HEK293T (cell line): ENCODE data around the gene YWHAH.

Experiments
- CTCF ChIA-PET: fragments of 350-600 bp; formaldehyde crosslinking; extraction: SDS; loops from one replicate; lab custom pipeline; 2021; ENCODE audit warnings: antibody characterized with exemption, inconsistent platforms; lab: Yijun Ruan, JAX
- POLR2A ChIA-PET: fragments of 350-600 bp; formaldehyde crosslinking; extraction: SDS; loops from one replicate; lab custom pipeline; 2020; ENCODE audit warnings: antibody characterized with exemption, inconsistent platforms; lab: Yijun Ruan, JAX
- DNase-seq: peaks from one replicate; pipeline ENCODE4 v3.0.0; 2012; ENCODE audit warnings: mixed read lengths; ENCODE audit errors: extremely low spot score
- ARNT ChIP-seq: fragments of 450-650 bp; IDR thresholded peaks from 2 replicates; pipeline ENCODE4 v1.6.1; 2017; ENCODE audit warnings: mild to moderate bottlenecking
- BHLHE40 ChIP-seq: fragments of 450-650 bp; IDR thresholded peaks from 2 replicates; pipeline ENCODE4 v1.6.1; 2016; ENCODE audit warnings: mild to moderate bottlenecking, moderate library complexity, borderline replicate concordance
- CTBP1 ChIP-seq: fragments of 450-650 bp; IDR thresholded peaks from 2 replicates; pipeline ENCODE4 v1.6.1; 2016; ENCODE audit warnings: borderline replicate concordance
- ELF4 ChIP-seq: fragments of 450-650 bp; IDR thresholded peaks from 2 replicates; pipeline ENCODE4 v1.6.1; 2017; ENCODE audit warnings: antibody characterized with exemption
- FOXA1 ChIP-seq: fragments of 450-650 bp; IDR thresholded peaks from 2 replicates; pipeline ENCODE4 v1.6.1; 2016; ENCODE audit warnings: mild to moderate bottlenecking
- FOXK2 ChIP-seq: fragments of 450-650 bp; IDR thresholded peaks from 2 replicates; pipeline ENCODE4 v1.6.1; 2016; ENCODE audit warnings: mild to moderate bottlenecking
- FOXM1 ChIP-seq: fragments of 450-650 bp; IDR thresholded peaks from 2 replicates; pipeline ENCODE4 v1.6.1; 2017; ENCODE audit warnings: mild to moderate bottlenecking, borderline replicate concordance
- HDGF ChIP-seq: fragments of 450-650 bp; IDR thresholded peaks from 2 replicates; pipeline ENCODE4 v1.6.1; 2017; ENCODE audit warnings: antibody characterized with exemption, borderline replicate concordance
- L3MBTL2 ChIP-seq: fragments of 450-650 bp; conservative IDR thresholded peaks from 2 replicates; pipeline ENCODE4 v1.6.1; 2016; ENCODE audit warnings: mild to moderate bottlenecking
- LEF1 ChIP-seq: fragments of 450-650 bp; IDR thresholded peaks from 2 replicates; pipeline ENCODE4 v1.6.1; 2017; ENCODE audit warnings: mild to moderate bottlenecking, borderline replicate concordance
- NFRKB ChIP-seq: fragments of 450-650 bp; IDR thresholded peaks from 2 replicates; pipeline ENCODE4 v1.6.1; 2016; ENCODE audit warnings: mild to moderate bottlenecking, moderate library complexity
- PKNOX1 ChIP-seq: fragments of 450-650 bp; IDR thresholded peaks from 2 replicates; pipeline ENCODE4 v1.6.1; 2016
- SP1 ChIP-seq: fragments of 450-650 bp; IDR thresholded peaks from 2 replicates; pipeline ENCODE4 v1.6.1; 2017
- SUZ12 ChIP-seq: fragments of 450-650 bp; IDR thresholded peaks from 2 replicates; pipeline ENCODE4 v1.6.1; 2016; ENCODE audit warnings: mild to moderate bottlenecking
- TARDBP ChIP-seq: fragments of 450-650 bp; IDR thresholded peaks from 2 replicates; pipeline ENCODE4 v1.6.1; 2016
- ZNF384 ChIP-seq: fragments of 450-650 bp; IDR thresholded peaks from 2 replicates; pipeline ENCODE4 v1.6.1; 2016

The YWHAH gene

GRCh38 chr22:31947296-31947695, 3.0 kb downstream of the YWHAH start:
- TF ChIP-seq FOXM1 (no peak), PKNOX1 (peak; percentile 89)
- DNase-seq, result no peak
- CTCF ChIA-PET, result interaction anchor here (0.6 kb wide), 1 partner anchor 271 kb away, joined by 3 read pairs; no protein-coding TSS in a partner anchor
- POLR2A ChIA-PET, result interaction anchor here (6.5 kb wide), 1 partner anchor 194 kb away, joined by 33 read pairs; the partner anchor contains the start of gene DEPDC5

GRCh38 chr22:31948002-31948401, 3.7 kb downstream of the YWHAH start:
- no peak for DNase-seq
- ChIA-PET CTCF (interaction anchor here (0.9 kb wide), 1 partner anchor 22 kb away, joined by 3 read pairs; no protein-coding TSS in a partner anchor), POLR2A (interaction anchor here (6.5 kb wide), 1 partner anchor 195 kb away, joined by 33 read pairs; the partner anchor contains the start of gene DEPDC5)
- TF ChIP-seq PKNOX1 (no peak), LEF1 (no peak), NFRKB (no peak), TARDBP (no peak), ELF4 (no peak), L3MBTL2 (no peak), CTBP1 (no peak)

- TF ChIP-seq L3MBTL2, result no peak
- no peak for TF ChIP-seq SP1
- no peak for TF ChIP-seq HDGF
- no peak for TF ChIP-seq SUZ12
- TF ChIP-seq ARNT, result no peak
- no peak for TF ChIP-seq BHLHE40
- no peak for TF ChIP-seq PKNOX1
- no peak for TF ChIP-seq TARDBP
- TF ChIP-seq FOXM1, result no peak
- TF ChIP-seq CTBP1, result no peak
- TF ChIP-seq ZNF384, result no peak
- TF ChIP-seq LEF1, result no peak
- no peak for TF ChIP-seq ELF4
- no peak for TF ChIP-seq NFRKB
- no peak for TF ChIP-seq FOXA1
- no peak for TF ChIP-seq FOXK2
- POLR2A ChIA-PET, result interaction anchor here (1.6 to 2.2 kb wide), 2 partner anchors 20 to 197 kb away, joined by 5 to 7 read pairs; partner anchors contain the start of gene DEPDC5
- CTCF ChIA-PET, result interaction anchor here (1.3 kb wide), 1 partner anchor 20 kb away, joined by 7 read pairs; no protein-coding TSS in a partner anchor
- DNase-seq, result no peak
These were observed 5.9 kb downstream of the YWHAH start for GRCh38 chr22:31950226-31950625.

- no peak for TF ChIP-seq FOXM1
- no peak for TF ChIP-seq SP1
- no peak for TF ChIP-seq ELF4
- no peak for TF ChIP-seq FOXK2
- POLR2A ChIA-PET, result interaction anchor here (0.9 to 2.2 kb wide), 3 partner anchors 9 to 198 kb away, joined by 3 to 7 read pairs (median 5); partner anchors contain the start of gene DEPDC5
- CTCF ChIA-PET, result no interaction called here
- no peak for DNase-seq
These were observed 7.1 kb downstream of the YWHAH start for GRCh38 chr22:31951194-31952093.

GRCh38 chr22:31952094-31952401, 7.7 kb downstream of the YWHAH start:
- CTCF ChIA-PET, result no interaction called here

GRCh38 chr22:31952472-31952871, 8.1 kb downstream of the YWHAH start:
- CTCF ChIA-PET, result interaction anchor here (1.4 kb wide), 1 partner anchor 129 kb away, joined by 3 read pairs; no protein-coding TSS in a partner anchor
- POLR2A ChIA-PET, result no interaction called here
- TF ChIP-seq LEF1 (no peak), BHLHE40 (no peak), FOXM1 (no peak), ZNF384 (no peak), HDGF (no peak), SUZ12 (no peak), ARNT (no peak), FOXA1 (no peak), TARDBP (no peak), SP1 (no peak), L3MBTL2 (no peak), PKNOX1 (no peak), NFRKB (no peak), CTBP1 (no peak), FOXK2 (no peak), ELF4 (no peak)
- DNase-seq, result no peak

More at GRCh38 chr22:31952094-31952401, 7.7 kb downstream of the YWHAH start:
- TF ChIP-seq ELF4, result no peak
- no peak for TF ChIP-seq FOXA1
- no peak for TF ChIP-seq FOXK2
- no peak for TF ChIP-seq TARDBP
- no peak for DNase-seq
- POLR2A ChIA-PET, result no interaction called here
